Immature natural killer cell (primary cell): ENCODE measurements around the gene CEP55. TPM values are rescaled to one million over a fixed set of nuclear protein-coding genes. Genes with fewer than 3 reads are reported as not detected.

Experiments
- DNase-seq, 3 donors: peaks; one replicate each; pipeline ENCODE4 v3.0.0; 2022; ENCODE audit warnings: mixed read lengths in 1 of 3
- H3K27ac Mint-ChIP-seq, 6 donors: one replicate each; pipeline ENCODE4 v1.8.0; 2020; ENCODE audit warnings: mixed read lengths in 6 of 6, mild to moderate bottlenecking in 5 of 6, inconsistent platforms in 4 of 6, moderate library complexity in 3 of 6
- H3K27me3 Mint-ChIP-seq, 3 donors: one replicate each; pipeline ENCODE4 v1.8.0; 2020 to 2021; ENCODE audit warnings: low read depth in 3 of 3, mild to moderate bottlenecking in 3 of 3, mixed read lengths in 3 of 3, moderate library complexity in 3 of 3, inconsistent platforms in 1 of 3
- H3K36me3 Mint-ChIP-seq, 3 donors: one replicate each; pipeline ENCODE4 v1.8.0; 2020; ENCODE audit warnings: mixed read lengths in 3 of 3, inconsistent platforms in 2 of 3, mild to moderate bottlenecking in 2 of 3
- H3K4me1 Mint-ChIP-seq, 2 donors: one replicate each; pipeline ENCODE4 v1.8.0; 2020; ENCODE audit warnings: inconsistent platforms in 2 of 2, mild to moderate bottlenecking in 2 of 2, mixed read lengths in 2 of 2, moderate library complexity in 1 of 2
- H3K4me3 Mint-ChIP-seq, 5 donors: one replicate each; pipeline ENCODE4 v1.8.0; 2020; ENCODE audit warnings: mild to moderate bottlenecking in 5 of 5, mixed read lengths in 5 of 5, inconsistent platforms in 3 of 5, moderate library complexity in 3 of 5
- H3K9me3 Mint-ChIP-seq, 6 donors: one replicate each; pipeline ENCODE4 v1.8.0; 2020; ENCODE audit warnings: mild to moderate bottlenecking in 6 of 6, mixed read lengths in 6 of 6, inconsistent platforms in 4 of 6, moderate library complexity in 3 of 6
- polyA plus RNA-seq, 3 donors: library from polyadenylated mRNA; unstranded; fragments of 300-500 nt; fragmentation: Illumina TruSeq; gene quantifications; one replicate each; pipeline ENCODE4 v1.2.3, GENCODE V29; 2021

Gene CEP55
- polyA plus RNA-seq, 3 donors from 2014 or later, result 0.39 to 0.83 TPM; not detected in 1

DNA sequence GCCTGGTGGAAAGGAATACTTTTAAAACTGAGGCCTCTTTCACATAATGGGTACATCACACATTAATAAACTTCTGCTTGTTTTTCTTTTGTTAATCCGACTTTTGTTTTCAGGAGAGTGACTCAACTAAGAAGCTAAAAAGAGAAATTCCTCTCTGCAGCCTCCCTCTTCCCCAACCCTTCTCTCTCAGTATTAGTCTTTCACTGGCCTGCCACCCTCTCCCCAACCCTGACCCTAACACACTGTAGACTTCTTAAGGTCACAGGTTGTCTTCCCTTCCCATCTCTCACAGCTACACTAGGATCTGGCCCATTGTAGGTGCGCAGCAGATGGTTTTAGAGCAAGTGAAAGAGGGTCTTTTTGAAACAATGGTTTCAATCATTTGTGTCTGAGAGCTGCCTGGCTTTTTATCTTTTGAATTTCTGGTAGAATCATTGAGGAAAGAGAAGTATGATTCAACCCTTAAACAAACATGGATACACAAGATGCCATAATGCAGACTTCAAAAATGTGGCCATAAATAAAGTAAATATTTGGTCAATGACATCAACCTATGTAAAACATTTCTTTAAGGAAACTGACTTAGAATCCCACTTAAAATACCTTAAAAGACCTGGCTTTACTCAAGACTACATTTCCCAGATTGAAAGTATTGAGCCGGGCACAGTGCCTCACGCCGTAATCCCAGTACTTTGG lies 52.1 kb downstream of the CEP55 start:
- no peak overlapping the region for H3K27ac Mint-ChIP-seq

DNA sequence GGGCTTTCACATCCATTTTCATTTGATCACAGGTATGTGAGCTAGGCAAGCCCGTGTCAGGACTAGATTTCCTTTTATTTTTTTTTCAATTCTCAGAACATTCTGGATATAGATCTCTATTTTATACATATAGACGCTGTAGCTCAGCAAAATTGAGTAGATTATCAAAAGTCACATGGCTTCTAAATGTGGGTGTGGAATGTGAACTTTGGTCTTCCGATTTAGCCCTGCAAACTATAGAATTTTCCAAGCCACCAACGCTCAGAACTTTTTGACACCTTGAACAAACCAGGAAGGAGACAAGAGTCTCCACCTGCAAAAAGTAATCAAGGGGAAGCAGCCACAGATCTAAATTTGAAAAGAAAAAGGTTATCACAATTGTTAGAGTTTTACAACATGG lies 54.2 kb downstream of the CEP55 start:
- no peaks in the 10 kb centered on the region for H3K4me1 Mint-ChIP-seq
- peaks cover 2 to 8% (median 7%) of the 10 kb centered on the region in 3 donors for H3K27me3 Mint-ChIP-seq
- H3K9me3 Mint-ChIP-seq, result no peaks in the 10 kb centered on the region
- no peak overlapping the region for H3K4me3 Mint-ChIP-seq
- H3K27ac Mint-ChIP-seq, result no peak overlapping the region
- no peaks in the 10 kb centered on the region for H3K36me3 Mint-ChIP-seq
- no peak for DNase-seq

More for the DNA sequence above, 52.1 kb downstream of the CEP55 start:
- H3K4me3 Mint-ChIP-seq, result no peak overlapping the region
- H3K9me3 Mint-ChIP-seq, result no peaks in the 10 kb centered on the region
- H3K36me3 Mint-ChIP-seq, result no peaks in the 10 kb centered on the region
- H3K4me1 Mint-ChIP-seq, result no peaks in the 10 kb centered on the region
- DNase-seq, result no peak
- peaks cover 1 to 2% (median 2%) of the 10 kb centered on the region in 3 donors for H3K27me3 Mint-ChIP-seq

GRCh38 chr10:93552780-93553179 lies 56.4 kb downstream of the CEP55 start:
- no peak overlapping the region for H3K4me3 Mint-ChIP-seq
- H3K36me3 Mint-ChIP-seq, result no peaks in the 10 kb centered on the region
- no peaks in the 10 kb centered on the region for H3K4me1 Mint-ChIP-seq
- peaks cover 0 to 7% (median 6%) of the 10 kb centered on the region in 3 donors for H3K27me3 Mint-ChIP-seq
- H3K9me3 Mint-ChIP-seq, result no peaks in the 10 kb centered on the region
- H3K27ac Mint-ChIP-seq, result no peak overlapping the region
- no peak for DNase-seq

DNA sequence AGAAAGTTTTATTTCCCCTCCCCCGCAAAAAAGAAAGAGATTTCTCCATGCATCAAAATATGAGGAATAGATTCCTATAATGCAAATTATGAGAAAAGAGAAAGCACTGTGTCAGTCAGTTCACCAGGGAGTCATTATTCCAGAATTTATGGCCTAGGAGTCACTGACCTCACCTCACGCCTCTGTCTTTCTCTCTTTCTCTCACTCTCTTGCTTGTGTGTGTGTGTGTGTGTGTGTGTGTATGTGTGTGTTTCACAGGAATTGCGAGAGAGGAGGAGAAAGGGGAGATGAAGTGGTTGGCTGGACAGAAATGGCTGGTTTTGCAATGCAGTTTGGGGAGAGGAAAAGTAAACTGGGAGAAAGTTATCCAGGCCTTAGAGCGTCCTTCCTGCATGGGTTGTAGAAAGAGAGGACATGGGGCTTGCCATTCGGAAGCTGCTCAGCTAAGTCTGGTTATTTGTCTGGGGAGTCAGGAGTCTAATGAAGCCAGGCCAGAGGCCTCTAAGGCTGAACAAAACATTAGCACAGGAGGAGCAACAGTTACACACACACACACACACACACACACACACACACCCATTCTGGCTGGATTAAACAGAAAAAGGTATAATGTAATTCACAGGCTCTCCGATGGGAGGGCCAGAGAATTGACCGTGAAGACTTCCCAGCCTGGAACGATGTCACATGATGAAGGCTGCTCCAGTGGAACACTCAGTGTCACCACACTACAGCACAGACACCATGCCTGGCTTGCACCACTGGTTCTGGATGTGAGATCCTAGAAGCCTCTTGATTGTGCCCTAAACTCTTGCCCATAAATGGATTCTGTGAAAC lies 57.3 kb downstream of the CEP55 start:
- H3K27ac Mint-ChIP-seq, result no peak overlapping the region
- H3K9me3 Mint-ChIP-seq, result no peaks in the 10 kb centered on the region
- DNase-seq, result no peak
- no peaks in the 10 kb centered on the region for H3K4me1 Mint-ChIP-seq
- peaks cover 2 to 7% (median 6%) of the 10 kb centered on the region in 3 donors for H3K27me3 Mint-ChIP-seq
- no peak overlapping the region for H3K4me3 Mint-ChIP-seq
- H3K36me3 Mint-ChIP-seq, result no peaks in the 10 kb centered on the region

- no peaks in the 10 kb centered on the region for H3K4me1 Mint-ChIP-seq
- no peaks in the 10 kb centered on the region for H3K36me3 Mint-ChIP-seq
- H3K27ac Mint-ChIP-seq, result peak overlapping the region in 1 of 6 donors; percentile 2
- peaks cover 2 to 7% (median 6%) of the 10 kb centered on the region in 3 donors for H3K27me3 Mint-ChIP-seq
- H3K4me3 Mint-ChIP-seq, result no peak overlapping the region
- no peaks in the 10 kb centered on the region for H3K9me3 Mint-ChIP-seq
- DNase-seq, result no peak
These were observed 57.9 kb downstream of the CEP55 start for GRCh38 chr10:93554316-93554663.

DNA sequence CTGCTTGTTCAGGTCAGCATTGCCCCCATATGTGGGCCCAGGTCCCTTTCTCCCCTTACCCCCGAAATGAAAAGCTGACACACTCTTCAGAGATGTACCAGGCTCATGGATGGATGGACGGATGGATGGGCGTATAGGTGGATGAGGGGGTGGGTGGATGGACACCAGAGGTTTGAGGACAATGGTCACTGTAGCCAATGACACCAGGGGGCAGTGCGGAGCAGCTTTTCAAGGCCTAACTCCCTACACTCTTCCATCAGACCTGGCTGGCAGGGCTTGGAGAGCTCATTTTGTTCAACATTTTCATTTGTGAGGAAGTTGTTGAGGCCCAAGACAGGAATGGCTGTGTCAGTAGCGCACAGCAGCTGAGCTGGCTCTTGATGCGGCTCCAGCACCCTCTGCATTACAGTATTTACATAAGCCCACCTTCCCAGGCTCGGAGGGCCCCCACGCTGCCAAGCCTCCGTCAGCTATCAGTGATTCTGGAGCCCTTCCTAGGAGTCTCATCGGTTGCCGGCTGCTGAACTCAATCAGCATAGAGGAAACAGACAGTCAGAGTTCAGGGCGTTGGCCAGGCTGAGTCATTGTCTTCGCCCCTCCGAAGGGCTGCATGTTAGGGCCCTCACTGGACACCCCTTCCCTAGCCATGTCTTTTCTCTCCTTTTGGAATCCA lies 58.5 kb downstream of the CEP55 start:
- H3K4me1 Mint-ChIP-seq, result no peaks in the 10 kb centered on the region
- H3K9me3 Mint-ChIP-seq, result no peaks in the 10 kb centered on the region
- no peak overlapping the region for H3K4me3 Mint-ChIP-seq
- DNase-seq, result peak in 2 of 3 donors; percentile 3 to 13
- no peaks in the 10 kb centered on the region for H3K36me3 Mint-ChIP-seq
- H3K27me3 Mint-ChIP-seq, result peaks cover 2 to 7% (median 6%) of the 10 kb centered on the region in 3 donors
- H3K27ac Mint-ChIP-seq, result no peak overlapping the region

DNA sequence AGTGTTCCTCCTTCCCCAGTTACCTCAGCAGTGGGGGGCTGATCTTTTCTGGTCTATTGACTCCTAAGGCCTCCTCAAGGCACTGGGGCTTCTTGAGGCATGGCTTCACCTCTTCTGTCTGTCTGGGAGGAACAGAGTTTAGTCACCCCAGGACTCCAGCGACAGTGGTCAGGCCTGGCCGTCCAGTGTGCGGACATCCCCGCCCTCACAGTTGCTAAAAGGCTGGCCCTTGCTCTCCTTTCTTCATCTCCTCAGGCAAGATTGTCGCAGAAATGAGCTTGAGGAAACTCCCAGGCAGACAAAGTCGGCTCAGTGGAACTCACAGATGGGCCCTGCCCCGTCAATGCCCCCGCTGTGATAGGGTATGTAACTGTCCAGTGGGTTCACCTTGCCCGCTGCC lies 63.1 kb downstream of the CEP55 start:
- Mint-ChIP-seq H3K4me1 (peaks cover 0 to 11% of the 10 kb centered on the region in 2 donors), H3K9me3 (no peaks in the 10 kb centered on the region), H3K27ac (no peak overlapping the region), H3K36me3 (no peaks in the 10 kb centered on the region), H3K4me3 (no peak overlapping the region), H3K27me3 (peaks cover 3% of the 10 kb centered on the region in 3 donors)
- DNase-seq, result no peak

DNA sequence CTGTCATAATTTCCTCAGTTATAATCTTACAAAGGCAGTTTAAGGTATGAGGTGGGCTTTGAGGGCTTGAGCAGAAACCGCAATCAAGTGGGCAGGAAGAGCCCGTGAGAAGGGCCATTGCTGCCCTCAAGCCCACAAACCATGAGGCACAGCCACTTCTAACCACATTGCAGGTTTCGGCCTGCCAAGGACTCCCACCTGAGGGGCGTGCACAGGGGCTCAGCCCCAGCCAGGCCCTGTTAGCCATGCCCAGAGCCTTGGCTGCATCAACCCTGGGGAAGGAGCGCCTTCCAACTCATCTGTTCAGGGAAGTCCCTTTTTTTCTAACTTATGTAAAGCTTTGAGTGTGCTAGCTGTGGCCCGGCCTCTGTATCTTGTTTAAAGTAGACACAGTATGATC lies 64.1 kb downstream of the CEP55 start:
- H3K36me3 Mint-ChIP-seq, result no peaks in the 10 kb centered on the region
- no peak overlapping the region for H3K27ac Mint-ChIP-seq
- no peak overlapping the region for H3K4me3 Mint-ChIP-seq
- peaks cover 0 to 11% of the 10 kb centered on the region in 2 donors for H3K4me1 Mint-ChIP-seq
- no peak for DNase-seq
- no peaks in the 10 kb centered on the region for H3K9me3 Mint-ChIP-seq
- H3K27me3 Mint-ChIP-seq, result peaks cover 0 to 6% (median 3%) of the 10 kb centered on the region in 3 donors

GRCh38 chr10:93565446-93565845 lies 69.0 kb downstream of the CEP55 start:
- no peak for DNase-seq
- Mint-ChIP-seq H3K9me3 (no peaks in the 10 kb centered on the region), H3K4me3 (no peak overlapping the region), H3K36me3 (no peaks in the 10 kb centered on the region), H3K27ac (no peak overlapping the region), H3K27me3 (peaks cover 7 to 8% (median 8%) of the 10 kb centered on the region in 3 donors), H3K4me1 (peaks cover 0 to 7% of the 10 kb centered on the region in 2 donors)

- peaks cover 6 to 8% (median 8%) of the 10 kb centered on the region in 3 donors for H3K27me3 Mint-ChIP-seq
- no peaks in the 10 kb centered on the region for H3K36me3 Mint-ChIP-seq
- H3K4me3 Mint-ChIP-seq, result no peak within 1 kb of the TSS
- no peak for DNase-seq
- H3K4me1 Mint-ChIP-seq, result no peaks in the 10 kb centered on the region
- H3K9me3 Mint-ChIP-seq, result no peaks in the 10 kb centered on the region
- no peak within 1 kb of the TSS for H3K27ac Mint-ChIP-seq
These were observed 70.2 kb downstream of the CEP55 start, which contains the start of gene FFAR4 for GRCh38 chr10:93566435-93567276. FFAR4 (plus strand) TSS chr10:93566665; CDS start chr10:93566721, 56 bp downstream.

DNA sequence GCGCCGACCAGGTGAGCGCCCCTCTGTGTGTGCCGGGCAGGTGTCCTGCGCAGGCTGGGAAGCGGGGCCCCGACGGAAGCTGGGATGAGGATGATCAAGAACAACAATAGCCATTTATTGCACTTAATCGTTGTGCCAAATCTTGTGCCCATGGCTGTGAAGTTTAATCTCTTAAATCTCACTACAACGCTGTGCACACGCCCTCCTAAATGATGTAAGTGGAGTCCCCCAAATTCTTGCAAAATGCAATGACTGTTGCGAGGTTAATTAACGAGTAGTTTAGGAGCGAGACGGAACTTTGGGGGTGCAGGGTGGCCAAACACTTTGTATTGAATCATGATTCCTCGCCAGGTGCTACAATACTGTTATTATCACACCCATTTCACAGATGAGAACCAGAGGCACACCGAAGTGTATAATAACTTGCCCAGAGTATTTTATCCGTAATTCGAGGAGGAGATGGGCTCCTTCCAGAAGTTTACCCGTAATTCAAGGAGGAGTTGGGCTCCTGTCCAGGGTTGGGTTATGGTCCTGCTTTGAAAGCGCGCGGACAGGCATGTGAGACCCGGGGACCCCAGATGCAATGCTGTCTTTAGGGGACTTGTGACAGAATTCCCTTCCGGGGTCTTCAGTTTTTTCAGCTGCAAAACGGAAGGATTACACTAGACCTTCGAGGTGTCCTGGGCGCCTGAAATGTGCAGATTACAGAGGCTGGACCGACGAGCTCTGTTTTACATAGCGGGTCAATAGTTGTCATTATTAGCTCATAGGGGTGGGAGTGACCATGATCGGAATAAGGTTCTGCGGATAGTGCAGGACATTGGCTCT lies 71.1 kb downstream of the CEP55 start:
- Mint-ChIP-seq H3K4me3 (no peak overlapping the region), H3K36me3 (no peaks in the 10 kb centered on the region), H3K27ac (no peak overlapping the region), H3K9me3 (no peaks in the 10 kb centered on the region), H3K4me1 (no peaks in the 10 kb centered on the region), H3K27me3 (peaks cover 8 to 9% (median 8%) of the 10 kb centered on the region in 3 donors)
- no peak for DNase-seq

- H3K4me1 Mint-ChIP-seq, result no peaks in the 10 kb centered on the region
- H3K36me3 Mint-ChIP-seq, result no peaks in the 10 kb centered on the region
- H3K4me3 Mint-ChIP-seq, result no peak overlapping the region
- H3K27me3 Mint-ChIP-seq, result peaks cover 8 to 9% (median 8%) of the 10 kb centered on the region in 3 donors
- H3K27ac Mint-ChIP-seq, result no peak overlapping the region
- no peaks in the 10 kb centered on the region for H3K9me3 Mint-ChIP-seq
- DNase-seq, result no peak
These were observed 71.6 kb downstream of the CEP55 start for GRCh38 chr10:93568105-93568390.

DNA sequence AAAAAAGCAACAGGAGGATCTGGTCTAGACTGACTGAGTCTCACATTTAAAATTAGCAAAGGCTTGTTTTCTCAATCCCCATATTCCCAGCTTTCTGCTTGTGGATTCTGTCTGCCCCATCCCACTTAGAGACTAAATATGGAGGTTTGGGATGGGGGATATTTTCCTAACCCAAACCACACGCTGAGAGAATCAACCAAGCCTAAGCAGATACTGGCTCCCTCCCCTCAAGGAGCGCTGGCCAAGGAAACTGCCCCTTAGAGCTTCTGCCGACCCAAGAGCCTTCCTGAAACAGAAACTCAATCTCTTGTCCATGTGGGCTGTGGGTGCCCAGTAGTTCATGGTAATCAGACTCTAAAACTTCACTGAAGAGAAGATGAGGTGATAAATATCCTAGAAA lies 74.0 kb downstream of the CEP55 start:
- no peak overlapping the region for H3K27ac Mint-ChIP-seq
- no peaks in the 10 kb centered on the region for H3K36me3 Mint-ChIP-seq
- H3K4me3 Mint-ChIP-seq, result no peak overlapping the region
- DNase-seq, result no peak
- no peaks in the 10 kb centered on the region for H3K9me3 Mint-ChIP-seq
- peaks cover 5 to 14% (median 11%) of the 10 kb centered on the region in 3 donors for H3K27me3 Mint-ChIP-seq
- no peaks in the 10 kb centered on the region for H3K4me1 Mint-ChIP-seq
